PC-3 (cell line): ENCODE data around the gene ZNF648. TPM values are rescaled to one million over a fixed set of nuclear protein-coding genes. Genes with fewer than 3 reads are reported as not detected.

Experiments
- ATAC-seq: fragments of 200-7000 bp; cut with Tn5 transposase; 2 replicates; pipeline ENCODE4 v1.9.1; 2020; ENCODE audit warnings: mild to moderate bottlenecking, moderate library complexity
- BruUV-seq: library from RNA; stranded (reverse); fragments of 400-500 nt; replicated peaks from 2 replicates; lab custom pipeline; 2021; lab: Mats Ljungman, UMichigan
- CTCF ChIA-PET: fragments of 300-600 bp; sonication (Branson Sonifier 250); formaldehyde crosslinking; loops from one replicate; lab custom pipeline; 2022; ENCODE audit warnings: antibody characterized with exemption; lab: Charles Lee
- POLR2A ChIA-PET: fragments of 300-600 bp; sonication (Branson Sonifier 250); formaldehyde crosslinking; loops from one replicate; lab custom pipeline; 2022; ENCODE audit warnings: antibody characterized with exemption; ENCODE audit not compliant: unreplicated experiment; lab: Charles Lee
- DNase-seq: peaks from one replicate; pipeline ENCODE4 v3.0.0-alpha.2; 2015
- H2AFZ ChIP-seq: fragments of 300-600 bp; sonication (generic); 2 replicates; pipeline ENCODE4 v1.6.0; 2016; ENCODE audit warnings: antibody characterized with exemption, low read length
- H3F3A ChIP-seq: fragments of 300-600 bp; sonication (generic); one replicate; pipeline ENCODE4 v1.6.0; 2017; ENCODE audit warnings: antibody characterized with exemption, low read length, control low read depth, mild to moderate bottlenecking; ENCODE audit not compliant: unreplicated experiment
- H3K27ac ChIP-seq: fragments of 300-600 bp; sonication (generic); 2 replicates; pipeline ENCODE4 v1.5.1; 2016; ENCODE audit warnings: mild to moderate bottlenecking, low read length
- H3K27me3 ChIP-seq: fragments of 300-600 bp; sonication (generic); 2 replicates; pipeline ENCODE4 v1.6.1; 2016; ENCODE audit warnings: low read length, mixed read lengths
- H3K36me3 ChIP-seq: fragments of 300-600 bp; sonication (generic); 2 replicates; pipeline ENCODE4 v1.6.1; 2016; ENCODE audit warnings: low read depth, mixed run types, low read length, mixed read lengths
- H3K4me1 ChIP-seq: fragments of 300-600 bp; sonication (generic); 2 replicates; pipeline ENCODE4 v1.5.1; 2016; ENCODE audit warnings: low read length; ENCODE audit not compliant: insufficient read depth
- H3K4me2 ChIP-seq: fragments of 300-600 bp; sonication (generic); 2 replicates; pipeline ENCODE4 v1.6.0; 2016; ENCODE audit warnings: low read length
- H3K4me3 ChIP-seq: fragments of 300-600 bp; sonication (generic); 2 replicates; pipeline ENCODE4 v1.5.1; 2016; ENCODE audit warnings: mild to moderate bottlenecking, low read length, mixed read lengths
- H3K79me2 ChIP-seq: fragments of 300-600 bp; sonication (generic); 2 replicates; pipeline ENCODE4 v1.6.1; 2017; ENCODE audit warnings: low read length, mixed read lengths
- H3K9ac ChIP-seq: fragments of 300-600 bp; sonication (generic); 2 replicates; pipeline ENCODE4 v1.6.0; 2016; ENCODE audit warnings: mild to moderate bottlenecking, low read length
- H3K9me2 ChIP-seq: fragments of 300-600 bp; sonication (generic); replicated peaks from 2 replicates; pipeline ENCODE4 v1.6.1; 2016; ENCODE audit warnings: mixed run types, low read length, mixed read lengths
- H3K9me3 ChIP-seq: fragments of 300-600 bp; sonication (generic); 2 replicates; pipeline ENCODE4 v1.6.1; 2016; ENCODE audit warnings: low read length, mixed read lengths
- H4K20me1 ChIP-seq: fragments of 300-600 bp; sonication (generic); 2 replicates; pipeline ENCODE4 v1.6.1; 2016; ENCODE audit warnings: low read length, mixed read lengths
- EZH2 ChIP-seq: fragments of 300-600 bp; sonication (generic); IDR thresholded peaks from one replicate; pipeline ENCODE4 v1.6.1; 2017; ENCODE audit warnings: antibody characterized with exemption, mild to moderate bottlenecking, low read length; ENCODE audit not compliant: unreplicated experiment
- EZH2phosphoT487 ChIP-seq: fragments of 300-600 bp; sonication (generic); IDR thresholded peaks from 2 replicates; pipeline ENCODE4 v1.6.1; 2018; ENCODE audit warnings: mild to moderate bottlenecking, antibody characterized with exemption, low read length, borderline replicate concordance
- intact Hi-C: fragments of 100-400 bp; cut with micrococcal nuclease; formaldehyde crosslinking; loops from 2 replicates; pipeline ENCODE4 v1.9.0; 2023
- total RNA-seq: library from RNA; depleted of rRNA; stranded (reverse); fragments of >200 nt; gene quantifications from 2 replicates; pipeline ENCODE4 v1.2.3, GENCODE V29; 2014
- TF ChIP-seq, protein P1 (sequence below): fragments of 300-600 bp; sonication (generic); conservative IDR thresholded peaks from 2 replicates; pipeline ENCODE4 v1.5.1; 2017; ENCODE audit warnings: antibody characterized with exemption, low read depth, mild to moderate bottlenecking, low read length

Gene ZNF648
- total RNA-seq, 1 experiment from 2014 or later: not detected

DNA sequence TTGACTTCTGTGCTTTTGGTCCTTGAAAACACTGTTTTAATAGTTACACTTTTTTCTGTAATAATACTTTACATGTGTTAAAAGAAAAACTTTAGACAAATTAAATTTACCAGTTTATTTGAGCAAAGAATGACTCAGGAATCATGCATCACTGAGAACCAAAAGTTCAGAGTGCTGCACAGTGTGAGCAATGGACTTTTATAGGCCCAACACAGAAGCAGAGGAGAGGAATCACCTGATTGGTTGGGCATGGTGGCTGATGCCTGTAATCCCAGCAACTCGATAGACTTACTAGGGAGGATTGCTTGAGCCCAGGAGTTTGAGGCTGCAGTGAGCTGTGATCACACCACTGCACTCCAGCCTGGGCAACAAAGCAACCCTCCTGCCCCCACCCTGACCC is 29.3 kb downstream of the ZNF648 start:
- Histone ChIP-seq H3F3A (no peaks in the 10 kb centered on the region), H3K79me2 (no peaks in the 10 kb centered on the region), H3K9me2 (no peaks in the 10 kb centered on the region), H3K4me3 (no peak overlapping the region), H3K27me3 (no peaks in the 10 kb centered on the region), H4K20me1 (no peaks in the 10 kb centered on the region), H3K9ac (no peak overlapping the region), H3K27ac (no peak overlapping the region), H2AFZ (no peak overlapping the region), H3K36me3 (no peaks in the 10 kb centered on the region), H3K4me1 (no peaks in the 10 kb centered on the region; the same call in 1 of the 2 replicates), H3K4me2 (no peak overlapping the region), H3K9me3 (no peaks in the 10 kb centered on the region)
- no TSS peak for BruUV-seq
- TF ChIP-seq, protein P1, sequence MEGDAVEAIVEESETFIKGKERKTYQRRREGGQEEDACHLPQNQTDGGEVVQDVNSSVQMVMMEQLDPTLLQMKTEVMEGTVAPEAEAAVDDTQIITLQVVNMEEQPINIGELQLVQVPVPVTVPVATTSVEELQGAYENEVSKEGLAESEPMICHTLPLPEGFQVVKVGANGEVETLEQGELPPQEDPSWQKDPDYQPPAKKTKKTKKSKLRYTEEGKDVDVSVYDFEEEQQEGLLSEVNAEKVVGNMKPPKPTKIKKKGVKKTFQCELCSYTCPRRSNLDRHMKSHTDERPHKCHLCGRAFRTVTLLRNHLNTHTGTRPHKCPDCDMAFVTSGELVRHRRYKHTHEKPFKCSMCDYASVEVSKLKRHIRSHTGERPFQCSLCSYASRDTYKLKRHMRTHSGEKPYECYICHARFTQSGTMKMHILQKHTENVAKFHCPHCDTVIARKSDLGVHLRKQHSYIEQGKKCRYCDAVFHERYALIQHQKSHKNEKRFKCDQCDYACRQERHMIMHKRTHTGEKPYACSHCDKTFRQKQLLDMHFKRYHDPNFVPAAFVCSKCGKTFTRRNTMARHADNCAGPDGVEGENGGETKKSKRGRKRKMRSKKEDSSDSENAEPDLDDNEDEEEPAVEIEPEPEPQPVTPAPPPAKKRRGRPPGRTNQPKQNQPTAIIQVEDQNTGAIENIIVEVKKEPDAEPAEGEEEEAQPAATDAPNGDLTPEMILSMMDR: no peak
- TF ChIP-seq EZH2phosphoT487 (no peak), EZH2 (no peak)
- ChIA-PET POLR2A (no interaction called here), CTCF (no interaction called here)
- DNase-seq (peak; percentile 49), ATAC-seq (0 out of 2 replicates have a peak, but pooled peaks have one; percentile 17)
- intact Hi-C loops: no loop called here

DNA sequence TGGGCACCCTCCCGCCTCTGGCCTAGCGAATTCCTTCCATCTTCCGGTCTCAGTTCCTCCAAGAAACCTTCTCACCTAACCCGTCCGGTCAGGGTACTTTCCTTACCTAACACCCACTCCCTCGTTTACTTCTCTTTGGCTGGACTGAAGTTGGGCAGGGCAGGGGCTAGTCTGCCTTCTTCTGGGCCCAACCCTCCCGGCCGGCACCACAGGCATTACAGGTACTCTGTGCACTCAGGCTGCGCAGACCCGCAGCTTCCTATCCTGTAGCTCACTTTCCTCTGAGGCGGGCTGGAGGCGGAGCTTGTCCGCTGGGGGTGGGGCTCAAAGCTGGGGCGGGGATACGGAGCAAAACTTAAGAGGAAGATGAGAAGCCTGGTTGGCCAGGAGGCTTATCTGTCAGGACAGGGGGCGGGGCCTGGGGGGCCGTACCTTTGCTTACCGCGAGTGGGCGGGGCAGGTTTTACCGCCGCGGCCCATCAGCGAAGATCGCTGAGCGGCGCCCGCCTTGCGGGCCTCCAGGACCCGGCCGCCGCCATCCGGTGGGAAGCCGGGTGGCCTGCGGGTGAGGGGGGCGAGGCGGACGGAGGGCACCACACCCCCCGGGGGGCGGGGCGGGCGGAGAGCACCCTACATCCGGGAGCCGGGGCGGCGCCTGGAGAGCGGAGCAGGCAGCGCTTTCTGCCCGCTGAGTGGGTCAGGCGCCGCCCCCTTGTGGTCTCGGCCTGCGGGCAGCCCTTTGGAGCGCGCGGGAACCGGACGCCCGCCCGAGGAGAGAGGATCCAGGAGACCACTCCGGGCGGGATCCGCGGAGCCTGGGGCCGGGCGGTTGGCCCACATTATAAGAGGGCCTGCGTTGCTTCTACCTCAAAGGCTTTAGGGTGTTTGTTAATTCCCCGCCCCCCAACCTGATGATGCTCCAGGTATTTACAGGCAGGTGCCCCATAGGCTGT is 31.9 kb downstream of the ZNF648 start:
- H3K4me3 ChIP-seq: peak overlapping the region; percentile 58
- no peak overlapping the region for H3K27ac ChIP-seq
- H3K79me2 ChIP-seq: no peaks in the 10 kb centered on the region
- peak overlapping the region; percentile 82 for H2AFZ ChIP-seq
- peak; percentile 93 for ATAC-seq
- no peaks in the 10 kb centered on the region for H4K20me1 ChIP-seq
- CTCF ChIA-PET: no interaction called here
- H3K27me3 ChIP-seq: no peaks in the 10 kb centered on the region
- no peaks in the 10 kb centered on the region; the same call in 1 of the 2 replicates for H3K4me1 ChIP-seq
- peak overlapping the region; percentile 75 for H3K4me2 ChIP-seq
- DNase-seq: peak; percentile 88
- no peaks in the 10 kb centered on the region for H3K9me3 ChIP-seq
- peak overlapping the region; percentile 35; the same call in 1 of the 2 replicates for H3K9ac ChIP-seq
- POLR2A ChIA-PET: no interaction called here
- no peaks in the 10 kb centered on the region for H3K36me3 ChIP-seq
- no peaks in the 10 kb centered on the region for H3F3A ChIP-seq
- TF ChIP-seq EZH2 (no peak), EZH2phosphoT487 (no peak)
- TF ChIP-seq, protein P1: peak; percentile 17; the same call in 1 of the 2 replicates
- no TSS peak for BruUV-seq
- intact Hi-C loops: no loop called here
- H3K9me2 ChIP-seq: no peaks in the 10 kb centered on the region

DNA sequence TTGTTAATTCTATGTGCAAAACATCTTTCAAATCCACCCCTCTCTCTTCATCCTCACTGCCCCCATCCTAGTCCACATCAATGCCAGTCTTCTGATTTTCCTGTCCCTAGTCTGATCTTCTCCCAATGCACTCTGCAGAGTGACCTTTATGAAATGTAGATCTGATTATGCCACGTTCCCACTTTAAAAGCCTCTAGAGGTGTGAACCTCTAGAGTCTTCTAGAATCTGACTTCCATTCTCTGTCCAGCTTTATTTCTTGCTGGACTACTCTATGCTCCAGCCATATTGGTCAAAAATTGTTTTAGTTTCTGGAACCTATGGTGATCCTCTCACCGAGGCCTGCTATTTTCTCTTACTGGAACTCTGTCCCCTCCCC is 32.5 kb downstream of the ZNF648 start:
- intact Hi-C loops: no loop called here
- ChIA-PET POLR2A (no interaction called here), CTCF (no interaction called here)
- Histone ChIP-seq H3K9me3 (no peaks in the 10 kb centered on the region), H4K20me1 (no peaks in the 10 kb centered on the region), H3K36me3 (no peaks in the 10 kb centered on the region), H3K27ac (no peak overlapping the region), H3K4me1 (no peaks in the 10 kb centered on the region; the same call in 1 of the 2 replicates), H3F3A (no peaks in the 10 kb centered on the region), H3K79me2 (no peaks in the 10 kb centered on the region), H3K4me2 (peak overlapping the region; percentile 75), H2AFZ (peak overlapping the region; percentile 82), H3K27me3 (no peaks in the 10 kb centered on the region), H3K9me2 (no peaks in the 10 kb centered on the region), H3K9ac (0 out of 2 replicates have a peak overlapping the region, but pooled peaks have one; percentile 2), H3K4me3 (peak overlapping the region; percentile 58)
- no peak for DNase-seq
- no peak for TF ChIP-seq EZH2
- TF ChIP-seq, protein P1: no peak
- no peak for TF ChIP-seq EZH2phosphoT487
- no peak for ATAC-seq
- TSS peak; percentile 57 for BruUV-seq
